Stimulated activated CD8-positive, alpha-beta memory T cell treated with anti-CD3 and anti-CD28 coated beads, Interleukin-4, amount 100 ng/mL, for 1 hour (primary cell): ENCODE data around the gene ZNF492.
A peak's percentile ranks its signal among the peaks of the same experiment; 100 is the strongest.

Source experiments
- DNase-seq, 2 donors: peaks; one replicate each; pipeline ENCODE4 v3.0.0-alpha.2; 2020; ENCODE audit warnings: low read depth in 2 of 2, low spot score in 1 of 2

The ZNF492 gene

GRCh38 chr19:22633706-22634449 lies at the start of gene ZNF492:
ZNF492 (plus strand) TSS chr19:22634324; CDS start chr19:22653400, 19,076 bp downstream.
- DNase-seq = peak; percentile 42 to 64

GRCh38 chr19:22595422-22595821 lies 38.7 kb upstream of the ZNF492 start:
- DNase-seq = no peak

GRCh38 chr19:22595918-22596341 lies 38.2 kb upstream of the ZNF492 start:
- no peak for DNase-seq

- DNase-seq = no peak
Measured at GRCh38 chr19:22600690-22601648, 33.2 kb upstream of the ZNF492 start.

GRCh38 chr19:22601906-22602630 lies 32.1 kb upstream of the ZNF492 start:
- no peak for DNase-seq

GRCh38 chr19:22602631-22603272 lies 31.4 kb upstream of the ZNF492 start:
- no peak for DNase-seq

- DNase-seq = no peak
Measured at GRCh38 chr19:22603518-22604440, 30.3 kb upstream of the ZNF492 start.

- DNase-seq = no peak
Measured at GRCh38 chr19:22604571-22605274, 29.4 kb upstream of the ZNF492 start.

- DNase-seq = no peak
Measured at GRCh38 chr19:22605275-22606211, 28.6 kb upstream of the ZNF492 start.

- DNase-seq = no peak
Measured at GRCh38 chr19:22606212-22606553, 27.9 kb upstream of the ZNF492 start.

GRCh38 chr19:22606954-22607652 lies 27.0 kb upstream of the ZNF492 start:
- no peak for DNase-seq

GRCh38 chr19:22607653-22608430 lies 26.3 kb upstream of the ZNF492 start:
- no peak for DNase-seq

GRCh38 chr19:22608441-22608840 lies 25.7 kb upstream of the ZNF492 start:
- no peak for DNase-seq

- DNase-seq = no peak
Measured at GRCh38 chr19:22609630-22610029, 24.5 kb upstream of the ZNF492 start.

GRCh38 chr19:22610121-22610520 lies 24.0 kb upstream of the ZNF492 start:
- no peak for DNase-seq

- no peak for DNase-seq
Measured at GRCh38 chr19:22612316-22612715, 21.8 kb upstream of the ZNF492 start.

- no peak for DNase-seq
Measured at GRCh38 chr19:22616659-22617058, 17.5 kb upstream of the ZNF492 start.
